NCI-H2081 (cell line): Measurements from ENCODE around the gene PIM1.

Experiments
- DNase-seq, 2 experiments: peaks; one replicate each; lab custom pipeline; 2025; lab: John Stamatoyannopoulos, UW

PIM1 gene

DNA sequence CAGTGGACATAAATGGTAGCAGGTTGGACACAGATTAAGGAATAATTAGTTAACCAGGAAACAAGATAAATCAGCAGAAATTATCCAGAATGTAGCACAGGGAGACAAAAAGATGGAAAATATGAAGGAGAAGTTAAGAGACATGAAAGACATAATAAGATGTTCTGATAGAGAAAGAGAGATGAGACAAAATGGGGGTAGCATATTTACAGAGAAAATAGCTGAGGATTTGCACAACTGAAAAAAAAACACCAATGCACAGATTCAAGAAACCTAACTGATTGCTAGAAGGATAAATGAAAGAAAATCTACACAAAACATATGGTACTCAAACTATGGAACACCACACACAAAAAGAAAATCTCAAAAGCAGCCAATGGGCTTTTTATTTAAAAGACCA is 53.0 kb downstream of the PIM1 start:
- DNase-seq, result no peak
